Measurements from ENCODE around the gene ARF1. TPM values are rescaled to one million over a fixed set of nuclear protein-coding genes. Genes with fewer than 3 reads are reported as not detected.

The ARF1 gene
- total RNA-seq, 1 donor from 2014 or later = 404 TPM

- Mint-ChIP-seq H3K9me3 (no peaks in the 10 kb centered on the region), H3K27me3 (ENCODE audit: insufficient read depth) (peaks cover 5% of the 10 kb centered on the region), H3K4me1 (ENCODE audit: low read depth) (peaks cover 22% of the 10 kb centered on the region), H3K4me3 (peak overlapping the region; percentile 100), H3K36me3 (ENCODE audit: low read depth) (peaks cover 3% of the 10 kb centered on the region), H3K27ac (peak overlapping the region; percentile 97)
- no peak for DNase-seq (ENCODE audit: low spot score)
- intact Hi-C loops (cut with micrococcal nuclease) = no loop called here
Observed at GRCh38 chr1:228142155-228142691, 59.7 kb downstream of the ARF1 start.

GRCh38 chr1:228142701-228143136, 60.2 kb downstream of the ARF1 start:
- Mint-ChIP-seq H3K4me3 (peak overlapping the region; percentile 100), H3K27ac (peak overlapping the region; percentile 97), H3K4me1 (ENCODE audit: low read depth) (peaks cover 22% of the 10 kb centered on the region), H3K9me3 (no peaks in the 10 kb centered on the region), H3K27me3 (ENCODE audit: insufficient read depth) (peaks cover 4% of the 10 kb centered on the region), H3K36me3 (ENCODE audit: low read depth) (peaks cover 3% of the 10 kb centered on the region)
- intact Hi-C loops (cut with micrococcal nuclease) = no loop called here
- DNase-seq (ENCODE audit: low spot score) = no peak

- H3K27ac Mint-ChIP-seq = peak overlapping the region; percentile 29
- H3K4me3 Mint-ChIP-seq = peak overlapping the region; percentile 100
- no peaks in the 10 kb centered on the region for H3K9me3 Mint-ChIP-seq
- H3K36me3 Mint-ChIP-seq (ENCODE audit: low read depth) = peaks cover 3% of the 10 kb centered on the region
- DNase-seq (ENCODE audit: low spot score) = no peak
- H3K4me1 Mint-ChIP-seq (ENCODE audit: low read depth) = peaks cover 22% of the 10 kb centered on the region
- peaks cover 4% of the 10 kb centered on the region for H3K27me3 Mint-ChIP-seq (ENCODE audit: insufficient read depth)
- intact Hi-C loops (cut with micrococcal nuclease) = no loop called here
Observed at GRCh38 chr1:228143480-228144192, 61.1 kb downstream of the ARF1 start.

GRCh38 chr1:228144193-228144992, 61.9 kb downstream of the ARF1 start:
- Mint-ChIP-seq H3K27me3 (ENCODE audit: insufficient read depth) (peaks cover 2% of the 10 kb centered on the region), H3K36me3 (ENCODE audit: low read depth) (peaks cover 3% of the 10 kb centered on the region), H3K9me3 (no peaks in the 10 kb centered on the region), H3K4me1 (ENCODE audit: low read depth) (peaks cover 22% of the 10 kb centered on the region), H3K27ac (peak overlapping the region; percentile 29), H3K4me3 (peak overlapping the region; percentile 100)
- no peak for DNase-seq (ENCODE audit: low spot score)
- intact Hi-C loops (cut with micrococcal nuclease) = no loop called here

GRCh38 chr1:228144993-228145343, 62.5 kb downstream of the ARF1 start:
- H3K27ac Mint-ChIP-seq = no peak overlapping the region
- H3K9me3 Mint-ChIP-seq = no peaks in the 10 kb centered on the region
- intact Hi-C loops (cut with micrococcal nuclease) = no loop called here
- H3K27me3 Mint-ChIP-seq (ENCODE audit: insufficient read depth) = peaks cover 1% of the 10 kb centered on the region
- H3K4me3 Mint-ChIP-seq = no peak overlapping the region
- DNase-seq (ENCODE audit: low spot score) = no peak
- H3K4me1 Mint-ChIP-seq (ENCODE audit: low read depth) = peaks cover 18% of the 10 kb centered on the region
- H3K36me3 Mint-ChIP-seq (ENCODE audit: low read depth) = peaks cover 3% of the 10 kb centered on the region

GRCh38 chr1:228145463-228146416, 63.2 kb downstream of the ARF1 start:
- H3K4me3 Mint-ChIP-seq = no peak overlapping the region
- intact Hi-C loops (cut with micrococcal nuclease) = no loop called here
- peaks cover 3% of the 10 kb centered on the region for H3K36me3 Mint-ChIP-seq (ENCODE audit: low read depth)

GRCh38 chr1:228146417-228147150, 64.1 kb downstream of the ARF1 start:
- no peaks in the 10 kb centered on the region for H3K36me3 Mint-ChIP-seq (ENCODE audit: low read depth)
- H3K27me3 Mint-ChIP-seq (ENCODE audit: insufficient read depth) = no peaks in the 10 kb centered on the region
- intact Hi-C loops (cut with micrococcal nuclease) = no loop called here
- no peaks in the 10 kb centered on the region for H3K9me3 Mint-ChIP-seq
- no peak overlapping the region for H3K4me3 Mint-ChIP-seq
- peaks cover 18% of the 10 kb centered on the region for H3K4me1 Mint-ChIP-seq (ENCODE audit: low read depth)
- DNase-seq (ENCODE audit: low spot score) = no peak
- no peak overlapping the region for H3K27ac Mint-ChIP-seq

More at GRCh38 chr1:228145463-228146416, 63.2 kb downstream of the ARF1 start:
- DNase-seq (ENCODE audit: low spot score) = no peak
- H3K27ac Mint-ChIP-seq = no peak overlapping the region
- H3K27me3 Mint-ChIP-seq (ENCODE audit: insufficient read depth) = no peaks in the 10 kb centered on the region
- H3K9me3 Mint-ChIP-seq = no peaks in the 10 kb centered on the region
- peaks cover 18% of the 10 kb centered on the region for H3K4me1 Mint-ChIP-seq (ENCODE audit: low read depth)

- H3K9me3 Mint-ChIP-seq = no peaks in the 10 kb centered on the region
- peaks cover 18% of the 10 kb centered on the region for H3K4me1 Mint-ChIP-seq (ENCODE audit: low read depth)
Observed at GRCh38 chr1:228147151-228147693, 64.7 kb downstream of the ARF1 start.

GRCh38 chr1:228147768-228148167, 65.3 kb downstream of the ARF1 start:
- Mint-ChIP-seq H3K4me3 (no peak overlapping the region), H3K27ac (no peak overlapping the region), H3K27me3 (ENCODE audit: insufficient read depth) (no peaks in the 10 kb centered on the region), H3K36me3 (ENCODE audit: low read depth) (no peaks in the 10 kb centered on the region), H3K4me1 (ENCODE audit: low read depth) (peaks cover 14% of the 10 kb centered on the region), H3K9me3 (no peaks in the 10 kb centered on the region)
- DNase-seq (ENCODE audit: low spot score) = no peak
- intact Hi-C loops (cut with micrococcal nuclease) = no loop called here

More at GRCh38 chr1:228147151-228147693, 64.7 kb downstream of the ARF1 start:
- Mint-ChIP-seq H3K27ac (no peak overlapping the region), H3K36me3 (ENCODE audit: low read depth) (no peaks in the 10 kb centered on the region), H3K27me3 (ENCODE audit: insufficient read depth) (no peaks in the 10 kb centered on the region), H3K4me3 (no peak overlapping the region)
- no peak for DNase-seq (ENCODE audit: low spot score)
- intact Hi-C loops (cut with micrococcal nuclease) = no loop called here

- H3K36me3 Mint-ChIP-seq (ENCODE audit: low read depth) = no peaks in the 10 kb centered on the region
Observed at GRCh38 chr1:228148196-228148861, 65.8 kb downstream of the ARF1 start.

More at GRCh38 chr1:228148196-228148861, 65.8 kb downstream of the ARF1 start:
- DNase-seq (ENCODE audit: low spot score) = no peak
- intact Hi-C loops (cut with micrococcal nuclease) = no loop called here
- peak overlapping the region; percentile 18 for H3K27ac Mint-ChIP-seq
- no peaks in the 10 kb centered on the region for H3K27me3 Mint-ChIP-seq (ENCODE audit: insufficient read depth)
- no peaks in the 10 kb centered on the region for H3K9me3 Mint-ChIP-seq
- no peak overlapping the region for H3K4me3 Mint-ChIP-seq
- H3K4me1 Mint-ChIP-seq (ENCODE audit: low read depth) = peaks cover 9% of the 10 kb centered on the region
